Thyroid gland (tissue), 4 donors: ENCODE data around the gene NMNAT2. TPM values are rescaled to one million over a fixed set of nuclear protein-coding genes. Genes with fewer than 3 reads are reported as not detected.

Experiments
- DNase-seq, 2 donors: peaks; one replicate each; pipeline ENCODE4 v3.0.0-alpha.2; 2019
- H3K27ac ChIP-seq, 3 donors: fragments of 200-600 bp; sonication (generic); 1 replicate in 2 of 3; 2 replicates in 1 of 3; pipeline ENCODE4 v1.5.1; 2016 to 2019; ENCODE audit warnings: mild to moderate bottlenecking in 1 of 3, moderate library complexity in 1 of 3
- H3K27me3 ChIP-seq: fragments of 200-600 bp; sonication (generic); one replicate; pipeline ENCODE4 v1.5.1; 2019
- H3K36me3 ChIP-seq, 2 donors: fragments of 200-600 bp; sonication (generic); one replicate each; pipeline ENCODE4 v1.5.1; 2016 to 2019
- H3K4me1 ChIP-seq, 2 donors: fragments of 200-600 bp; sonication (generic); one replicate each; pipeline ENCODE4 v1.5.1; 2017 to 2019
- H3K4me3 ChIP-seq, 3 donors: fragments of 200-600 bp; sonication (generic); replicated peaks in 1 of 3; 1 replicate in 2 of 3; 2 replicates in 1 of 3; pipeline ENCODE4 v1.5.1; 2016; ENCODE audit warnings: mild to moderate bottlenecking in 1 of 3
- H3K9me3 ChIP-seq: fragments of 200-600 bp; sonication (generic); one replicate; pipeline ENCODE4 v1.5.1; 2017
- CTCF ChIP-seq, 6 experiments: fragments of 200-600 bp in 3 of 6; fragments of 450-650 bp in 3 of 6; sonication (generic) in 3 of 6; IDR thresholded peaks; one replicate each; pipeline ENCODE4 v1.5.1; 2016 to 2019; ENCODE audit warnings: antibody characterized with exemption in 6 of 6, mild to moderate bottlenecking in 2 of 6, inconsistent platforms in 1 of 6, moderate library complexity in 1 of 6
- POLR2A ChIP-seq, 2 donors: fragments of 450-650 bp; IDR thresholded peaks; one replicate each; pipeline ENCODE4 v1.6.1; 2017; ENCODE audit warnings: antibody characterized with exemption in 2 of 2, mild to moderate bottlenecking in 2 of 2, moderate library complexity in 1 of 2
- WGBS, 2 donors: methylation state at CpG; one replicate each; pipeline ENCODE4 v1.1.5; 2017; 5-methylcytosine and 5-hydroxymethylcytosine counted together
- intact Hi-C: fragments of 100-400 bp; cut with DNase I; formaldehyde crosslinking; loops from one replicate; pipeline ENCODE4 v1.15.1; 2023
- total RNA-seq, 4 donors: library from RNA; depleted of rRNA; stranded (reverse); fragments of >200 nt; gene quantifications; one replicate each; pipeline ENCODE4 v1.2.3, GENCODE V29; 2016

The NMNAT2 gene
- total RNA-seq, 4 donors from 2014 or later, result 7.6 to 39.5 (median 17.3) TPM

GRCh38 chr1:183303901-183304300 is 114.3 kb downstream of the NMNAT2 start:
- no peak overlapping the region for H3K4me3 ChIP-seq
- no peaks in the 10 kb centered on the region for H3K27me3 ChIP-seq
- H3K36me3 ChIP-seq, result no peaks in the 10 kb centered on the region
- 87 to 89% methylated on average over 3 of the region's 3 CpGs for WGBS, 2 donors
- intact Hi-C loops, result no loop called here
- H3K4me1 ChIP-seq, result peaks cover 22 to 53% of the 10 kb centered on the region in 2 donors
- peak overlapping the region in 2 of 3 donors; percentile 47 to 79 for H3K27ac ChIP-seq
- no peak for DNase-seq
- H3K9me3 ChIP-seq, result no peaks in the 10 kb centered on the region
- no peak for TF ChIP-seq POLR2A (IDR thresholded peaks at IDR 0.05)
- no peak for TF ChIP-seq CTCF (IDR thresholded peaks at IDR 0.05)

GRCh38 chr1:183303323-183303645 is 114.9 kb downstream of the NMNAT2 start:
- TF ChIP-seq POLR2A (IDR thresholded peaks at IDR 0.05), result no peak
- TF ChIP-seq CTCF (IDR thresholded peaks at IDR 0.05), result no peak
- Histone ChIP-seq H3K27ac (peak overlapping the region; percentile 16 to 79 (median 47)), H3K4me1 (peaks cover 22 to 53% of the 10 kb centered on the region in 2 donors), H3K36me3 (no peaks in the 10 kb centered on the region), H3K9me3 (no peaks in the 10 kb centered on the region), H3K27me3 (no peaks in the 10 kb centered on the region), H3K4me3 (no peak overlapping the region)
- intact Hi-C loops, result no loop called here
- DNase-seq, result no peak
- WGBS, 2 donors, result 43 to 49% methylated on average over 4 of the region's 4 CpGs

GRCh38 chr1:183302452-183303322 is 115.5 kb downstream of the NMNAT2 start:
- Histone ChIP-seq H3K4me3 (no peak overlapping the region), H3K27ac (peak overlapping the region; percentile 16 to 79 (median 47)), H3K9me3 (no peaks in the 10 kb centered on the region), H3K4me1 (peaks cover 22 to 50% of the 10 kb centered on the region in 2 donors), H3K36me3 (no peaks in the 10 kb centered on the region), H3K27me3 (no peaks in the 10 kb centered on the region)
- no peak for DNase-seq
- intact Hi-C loops, result no loop called here
- TF ChIP-seq POLR2A (IDR thresholded peaks at IDR 0.05), result no peak
- no peak for TF ChIP-seq CTCF (IDR thresholded peaks at IDR 0.05)
- 84 to 95% methylated on average over 5 of the region's 5 CpGs for WGBS, 2 donors

GRCh38 chr1:183301239-183301638 is 116.9 kb downstream of the NMNAT2 start:
- DNase-seq, result no peak
- H3K36me3 ChIP-seq, result no peaks in the 10 kb centered on the region
- H3K27me3 ChIP-seq, result no peaks in the 10 kb centered on the region
- H3K4me1 ChIP-seq, result peaks cover 14 to 38% of the 10 kb centered on the region in 2 donors
- no peak for TF ChIP-seq POLR2A (IDR thresholded peaks at IDR 0.05)
- no peak for TF ChIP-seq CTCF (IDR thresholded peaks at IDR 0.05)
- no peaks in the 10 kb centered on the region for H3K9me3 ChIP-seq
- no peak overlapping the region for H3K27ac ChIP-seq
- no peak overlapping the region for H3K4me3 ChIP-seq
- WGBS, 2 donors, result 58 to 76% methylated on average over 3 of the region's 3 CpGs
- intact Hi-C loops, result no loop called here

GRCh38 chr1:183300828-183301227 is 117.4 kb downstream of the NMNAT2 start:
- 100% methylated on average over 1 of the region's 1 CpG for WGBS, 2 donors
- H3K9me3 ChIP-seq, result no peaks in the 10 kb centered on the region
- H3K4me1 ChIP-seq, result peaks cover 10 to 34% of the 10 kb centered on the region in 2 donors

More at GRCh38 chr1:183300828-183301227, 117.4 kb downstream of the NMNAT2 start:
- DNase-seq, result no peak
- intact Hi-C loops, result no loop called here
- Histone ChIP-seq H3K36me3 (no peaks in the 10 kb centered on the region), H3K27ac (no peak overlapping the region), H3K27me3 (no peaks in the 10 kb centered on the region), H3K4me3 (no peak overlapping the region)
- TF ChIP-seq CTCF (IDR thresholded peaks at IDR 0.05), result no peak
- no peak for TF ChIP-seq POLR2A (IDR thresholded peaks at IDR 0.05)
